Tibial nerve (tissue), 3 donors: ENCODE measurements around the gene SLC10A7.

Experiments used
- CTCF ChIP-seq, 5 experiments: fragments of 200-600 bp in 3 of 5; fragments of 450-650 bp in 2 of 5; sonication (generic) in 3 of 5; IDR thresholded peaks; one replicate each; pipeline ENCODE4 v1.5.1; 2016 to 2019; ENCODE audit warnings: antibody characterized with exemption in 5 of 5, mild to moderate bottlenecking in 3 of 5, moderate library complexity in 2 of 5
- POLR2A ChIP-seq, 2 donors: fragments of 450-650 bp; IDR thresholded peaks; one replicate each; pipeline ENCODE4 v1.6.1; 2017; ENCODE audit warnings: antibody characterized with exemption in 2 of 2, mild to moderate bottlenecking in 2 of 2, moderate library complexity in 2 of 2

- TF ChIP-seq CTCF (IDR thresholded peaks at IDR 0.05) (no peak), POLR2A (IDR thresholded peaks at IDR 0.05) (no peak)
Observed at GRCh38 chr4:146550161-146550560, 28.4 kb upstream of the SLC10A7 start.
